Measurements from ENCODE around the gene SIL1. TPM values are rescaled to one million over a fixed set of nuclear protein-coding genes. Genes with fewer than 3 reads are reported as not detected.

Gene SIL1
- total RNA-seq, 2 donors from 2014 or later: 69.9 to 75.6 TPM

GRCh38 chr5:138965626-138966025 is 232.5 kb downstream of the SIL1 start:
- Histone ChIP-seq H3K4me3 (no peak overlapping the region), H3K9me3 (no peaks in the 10 kb centered on the region), H3K27ac (no peak overlapping the region), H3K27me3 (replicated peaks; ENCODE audit: insufficient read depth) (no peaks in the 10 kb centered on the region), H3K4me1 (replicated peaks) (peaks cover 3% of the 10 kb centered on the region), H3K36me3 (no peaks in the 10 kb centered on the region)
- intact Hi-C loops (cut with DNase I): no loop called here
- no peak for DNase-seq (ENCODE audit: low spot score)
- 100% methylated on average over 2 of the region's 2 CpGs for WGBS
- no peak for TF ChIP-seq POLR2AphosphoS5 (IDR thresholded peaks at IDR 0.05)
- TF ChIP-seq CTCF (IDR thresholded peaks at IDR 0.05): no peak
- TF ChIP-seq POLR2A (IDR thresholded peaks at IDR 0.05): no peak

- intact Hi-C loops (cut with DNase I): no loop called here
- DNase-seq (ENCODE audit: low spot score): no peak
- Histone ChIP-seq H3K36me3 (no peaks in the 10 kb centered on the region), H3K4me1 (replicated peaks) (peaks cover 3% of the 10 kb centered on the region), H3K27ac (no peak overlapping the region), H3K27me3 (replicated peaks; ENCODE audit: insufficient read depth) (no peaks in the 10 kb centered on the region), H3K4me3 (no peak overlapping the region), H3K9me3 (no peaks in the 10 kb centered on the region)
- whole genome bisulfite sequencing: 49% methylated on average over 7 of the region's 7 CpGs
- no peak for TF ChIP-seq POLR2AphosphoS5 (IDR thresholded peaks at IDR 0.05)
- no peak for TF ChIP-seq POLR2A (IDR thresholded peaks at IDR 0.05)
- TF ChIP-seq CTCF (IDR thresholded peaks at IDR 0.05): no peak
Observed at GRCh38 chr5:138964647-138965201, 233.4 kb downstream of the SIL1 start.

- peaks cover 3% of the 10 kb centered on the region for H3K4me1 ChIP-seq (replicated peaks)
- H3K36me3 ChIP-seq: no peaks in the 10 kb centered on the region
- H3K27ac ChIP-seq: no peak overlapping the region
- WGBS: 82% methylated on average over 13 of the region's 13 CpGs
- H3K27me3 ChIP-seq (replicated peaks; ENCODE audit: insufficient read depth): no peaks in the 10 kb centered on the region
- no peak for TF ChIP-seq POLR2A (IDR thresholded peaks at IDR 0.05)
- TF ChIP-seq CTCF (IDR thresholded peaks at IDR 0.05): no peak
- TF ChIP-seq POLR2AphosphoS5 (IDR thresholded peaks at IDR 0.05): no peak
- DNase-seq (ENCODE audit: low spot score): no peak
- no peak overlapping the region for H3K4me3 ChIP-seq
- intact Hi-C loops (cut with DNase I): no loop called here
- no peaks in the 10 kb centered on the region for H3K9me3 ChIP-seq
Observed at GRCh38 chr5:138963763-138964371, 234.3 kb downstream of the SIL1 start.

- Histone ChIP-seq H3K4me1 (replicated peaks) (no peaks in the 10 kb centered on the region), H3K36me3 (no peaks in the 10 kb centered on the region), H3K27me3 (replicated peaks; ENCODE audit: insufficient read depth) (no peaks in the 10 kb centered on the region), H3K9me3 (no peaks in the 10 kb centered on the region), H3K4me3 (no peak overlapping the region), H3K27ac (no peak overlapping the region)
- TF ChIP-seq POLR2AphosphoS5 (IDR thresholded peaks at IDR 0.05): no peak
- no peak for TF ChIP-seq POLR2A (IDR thresholded peaks at IDR 0.05)
- no peak for TF ChIP-seq CTCF (IDR thresholded peaks at IDR 0.05)
- DNase-seq (ENCODE audit: low spot score): no peak
- intact Hi-C loops (cut with DNase I): no loop called here
- WGBS: 87% methylated on average over 4 of the region's 4 CpGs
Observed at GRCh38 chr5:138962614-138963370, 235.4 kb downstream of the SIL1 start.
